Medulla oblongata (tissue), 1 donor: ENCODE measurements around the gene AHCYL2.
"Not testable (repeated sequence)": the region's sequence is repeated elsewhere in the genome, so short reads cannot be mapped to it uniquely, and the experiment has no call there.

Experiments
- DNase-seq: peaks from one replicate; pipeline ENCODE4 v3.0.0-alpha.2; 2015; ENCODE audit errors: extremely low spot score

Gene AHCYL2

DNA sequence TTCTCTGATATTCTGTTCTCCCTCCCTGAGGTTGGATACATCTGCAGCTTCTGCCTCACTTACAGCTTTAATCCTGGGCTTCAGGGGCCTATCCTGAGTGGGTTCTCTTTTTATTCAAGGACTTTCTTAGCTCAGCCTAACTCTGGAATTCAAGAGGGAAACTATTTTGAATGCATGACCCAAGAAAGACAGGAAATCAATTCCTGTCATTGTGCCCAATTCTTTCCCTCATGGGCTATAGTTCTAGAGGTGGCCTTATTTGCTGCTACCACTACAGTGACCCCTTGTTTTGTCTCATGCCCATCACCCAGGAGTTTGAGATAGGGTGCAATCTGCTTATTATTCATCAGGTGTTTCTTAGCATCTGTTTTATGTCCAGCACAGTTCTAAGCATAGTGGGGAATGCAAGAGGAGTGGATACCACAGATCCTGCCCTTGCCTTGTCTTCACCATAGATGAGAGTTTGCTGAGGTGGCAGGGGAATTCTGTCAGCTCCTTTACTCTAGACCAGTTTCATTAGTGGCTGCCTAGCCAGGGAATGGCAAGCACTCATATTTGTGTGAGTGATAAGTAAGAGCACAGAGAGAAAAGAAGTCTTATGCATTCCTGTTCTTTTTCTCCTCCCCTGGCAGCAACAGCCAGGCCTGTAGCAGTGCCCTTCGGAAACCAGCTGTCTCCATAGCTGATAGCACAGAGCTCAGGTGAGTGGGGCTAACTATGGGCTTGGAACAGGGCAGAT is 228.8 kb downstream of the AHCYL2 start:
- DNase-seq, result no peak

DNA sequence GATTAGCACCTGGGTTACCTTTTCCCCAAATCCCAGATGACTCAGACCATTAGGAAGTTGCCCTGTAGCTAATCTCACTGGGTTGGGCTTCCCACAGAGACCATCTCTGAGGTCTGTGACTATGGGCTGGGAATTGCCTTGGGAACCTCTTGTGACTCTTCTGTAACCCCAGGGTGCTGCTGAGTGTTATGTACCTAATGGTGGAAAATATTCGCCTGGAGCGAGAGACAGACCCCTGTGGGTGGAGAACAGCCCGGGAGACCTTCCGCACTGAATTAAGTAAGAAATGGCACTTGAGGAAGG is 229.4 kb downstream of the AHCYL2 start:
- no peak for DNase-seq

DNA sequence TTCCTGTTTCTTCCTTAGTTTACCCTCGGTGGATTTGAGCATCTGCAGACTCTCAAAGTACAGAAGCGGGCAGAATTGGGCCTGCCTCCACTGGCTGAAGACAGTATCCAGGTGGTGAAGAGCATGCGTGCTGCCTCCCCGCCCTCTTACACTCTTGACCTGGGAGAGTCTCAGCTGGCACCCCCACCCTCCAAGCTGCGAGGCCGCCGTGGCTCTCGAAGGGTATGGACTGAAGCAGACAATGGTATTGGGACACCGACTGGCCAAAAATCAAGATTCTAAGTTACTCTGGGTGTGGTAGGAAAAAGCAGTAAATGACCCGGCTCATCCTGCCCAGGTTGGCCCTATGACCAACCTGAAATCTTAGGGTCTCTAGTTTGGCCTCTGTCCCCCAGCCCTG is 231.6 kb downstream of the AHCYL2 start:
- no peak for DNase-seq

DNA sequence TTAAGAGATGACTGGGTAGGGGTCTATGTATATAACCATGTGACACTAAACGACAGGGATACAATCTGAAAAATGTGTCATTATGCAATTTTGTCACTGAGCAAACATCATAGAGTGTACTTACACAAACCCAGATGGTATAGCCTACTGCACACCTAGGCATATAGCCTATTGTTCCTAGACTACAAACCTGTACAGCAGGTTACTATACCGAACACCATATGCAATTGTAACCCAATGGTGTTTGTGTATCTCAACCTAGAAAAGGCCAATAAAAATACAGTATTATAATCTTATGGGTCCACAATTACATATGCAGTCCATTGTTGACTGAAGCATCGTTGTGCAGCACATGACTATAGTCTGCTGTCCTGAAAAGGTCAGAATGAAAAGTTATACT is 232.3 kb downstream of the AHCYL2 start:
- DNase-seq, result no peak

DNA sequence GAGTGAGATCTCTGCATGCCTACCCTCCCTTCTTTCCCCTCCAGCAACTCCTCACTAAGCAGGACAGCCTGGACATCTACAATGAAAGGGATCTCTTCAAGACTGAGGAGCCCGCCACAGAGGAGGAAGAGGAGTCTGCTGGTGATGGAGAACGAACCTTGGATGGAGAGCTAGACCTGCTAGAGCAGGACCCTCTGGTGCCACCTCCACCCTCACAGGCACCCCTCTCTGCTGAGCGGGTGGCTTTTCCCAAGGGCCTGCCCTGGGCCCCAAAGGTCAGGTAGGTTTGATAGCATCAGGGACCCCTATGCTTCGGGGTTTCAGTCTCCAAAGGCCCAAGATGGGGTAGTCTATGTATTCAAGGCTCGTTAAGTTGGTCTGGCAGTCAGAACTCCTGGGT is 233.3 kb downstream of the AHCYL2 start:
- DNase-seq, result no peak

DNA sequence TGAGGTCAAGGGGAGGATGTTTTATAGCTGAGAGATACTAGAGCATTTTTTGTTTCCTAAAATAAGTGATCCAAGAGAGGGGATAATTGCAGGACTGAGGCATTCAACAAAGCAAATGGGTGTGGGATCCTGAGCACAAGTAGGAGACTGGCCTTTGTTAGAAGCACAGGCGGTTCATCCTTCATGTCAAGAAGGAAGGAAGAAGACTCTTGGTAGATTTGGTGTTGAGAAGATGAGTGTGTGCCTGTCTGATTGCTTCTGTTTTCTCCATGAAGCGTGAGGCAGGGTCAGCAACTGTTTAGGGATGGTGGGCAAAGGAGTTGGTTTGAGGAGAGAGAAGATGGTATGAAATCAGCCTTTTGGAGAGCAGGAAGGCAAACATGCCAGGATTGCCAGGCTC is 237.0 kb downstream of the AHCYL2 start:
- DNase-seq, result no peak

DNA sequence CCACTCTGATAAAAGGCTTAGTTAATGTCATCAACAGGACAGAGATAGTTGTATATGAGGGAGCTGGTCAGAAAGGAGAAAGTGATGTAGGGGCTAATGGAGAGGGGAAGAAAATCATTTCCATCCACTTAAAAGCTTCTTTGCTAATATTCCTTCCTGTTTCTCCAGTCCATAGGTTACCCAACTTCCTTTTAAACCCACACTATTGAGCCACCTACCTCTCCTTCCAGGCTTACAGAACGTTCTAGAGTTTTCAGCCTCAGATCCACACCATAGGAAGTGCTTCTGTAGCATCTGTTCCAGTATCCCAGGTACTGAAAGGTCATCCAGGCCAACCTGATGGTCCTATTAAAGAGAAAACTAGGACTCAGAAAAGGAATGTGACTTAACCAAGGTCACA is 237.6 kb downstream of the AHCYL2 start:
- no peak for DNase-seq

DNA sequence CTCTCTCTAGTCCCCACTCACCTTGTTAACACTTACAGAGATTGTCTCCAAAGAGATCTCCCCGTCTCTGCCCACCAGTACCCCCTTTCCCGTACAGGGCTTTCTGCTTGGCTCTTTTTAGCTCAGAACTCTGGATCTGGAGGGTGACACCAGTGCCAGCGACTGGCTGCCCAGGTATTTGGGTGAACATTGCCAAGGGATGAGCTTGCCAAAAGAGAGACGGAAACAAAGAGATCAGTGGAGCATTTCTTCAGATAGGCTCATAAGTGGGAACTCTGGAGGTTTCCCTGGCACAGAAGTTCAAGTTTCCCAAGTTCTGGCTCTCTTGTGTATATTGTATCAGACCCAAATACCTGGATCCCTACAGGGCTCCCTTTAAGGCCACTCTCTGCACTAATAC is 239.4 kb downstream of the AHCYL2 start:
- no peak for DNase-seq

DNA sequence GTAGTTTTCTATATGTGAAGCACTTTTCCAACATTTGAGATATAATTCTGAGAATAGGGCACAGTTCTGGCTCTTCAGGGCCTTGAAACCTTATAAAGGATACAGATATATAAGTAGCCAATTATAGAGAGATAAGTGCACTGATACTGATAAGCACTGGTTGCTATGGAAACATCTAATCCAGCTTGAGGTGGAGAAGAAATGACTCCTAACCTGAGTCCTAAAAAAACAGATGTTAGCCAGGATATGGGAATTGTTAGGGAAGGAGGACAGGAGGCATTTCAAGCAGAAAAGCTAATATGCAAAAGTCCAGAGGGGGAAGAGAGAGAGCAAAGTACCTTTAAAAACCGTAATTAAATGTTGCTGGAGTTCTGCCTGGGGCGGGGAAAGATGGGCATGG is 240.2 kb downstream of the AHCYL2 start:
- no peak for DNase-seq

DNA sequence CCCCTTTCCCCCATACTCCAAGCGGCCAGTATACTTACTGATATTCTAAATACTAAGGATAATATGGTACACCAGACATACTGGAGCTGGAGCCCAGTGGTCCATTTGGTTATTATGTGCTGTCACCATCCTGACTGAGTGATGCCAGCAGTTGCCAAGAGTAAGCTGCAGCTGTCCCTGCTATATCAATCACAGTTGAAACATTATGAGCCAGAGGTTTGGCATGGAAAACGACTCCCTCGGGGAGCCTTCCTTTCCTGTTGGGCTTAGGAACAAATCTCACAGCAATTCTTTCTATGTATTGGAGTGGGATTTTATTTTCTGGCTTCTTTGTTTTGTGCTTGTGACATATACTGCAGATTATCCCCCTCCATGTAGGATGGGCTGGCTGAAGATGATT is 242.0 kb downstream of the AHCYL2 start:
- DNase-seq, result no peak

DNA sequence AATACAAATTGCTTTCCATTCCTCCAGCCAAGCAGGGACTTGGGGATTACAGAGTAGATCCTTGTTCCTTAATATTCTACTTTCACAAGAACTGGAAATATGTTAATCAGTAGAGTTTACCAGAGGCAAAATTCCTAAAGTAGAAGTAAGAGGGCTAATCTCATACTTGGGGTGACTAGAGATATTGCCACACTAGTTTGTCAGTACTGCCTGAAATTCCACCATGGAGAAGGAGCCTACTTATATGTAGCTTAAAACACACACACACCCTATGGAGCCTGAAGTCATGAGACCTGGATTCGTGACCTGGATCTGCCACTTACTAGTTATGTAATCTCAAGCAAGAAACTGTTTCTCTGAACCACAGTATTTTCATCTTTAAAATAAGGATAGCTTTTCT is 243.3 kb downstream of the AHCYL2 start:
- DNase-seq, result peak; percentile 8

DNA sequence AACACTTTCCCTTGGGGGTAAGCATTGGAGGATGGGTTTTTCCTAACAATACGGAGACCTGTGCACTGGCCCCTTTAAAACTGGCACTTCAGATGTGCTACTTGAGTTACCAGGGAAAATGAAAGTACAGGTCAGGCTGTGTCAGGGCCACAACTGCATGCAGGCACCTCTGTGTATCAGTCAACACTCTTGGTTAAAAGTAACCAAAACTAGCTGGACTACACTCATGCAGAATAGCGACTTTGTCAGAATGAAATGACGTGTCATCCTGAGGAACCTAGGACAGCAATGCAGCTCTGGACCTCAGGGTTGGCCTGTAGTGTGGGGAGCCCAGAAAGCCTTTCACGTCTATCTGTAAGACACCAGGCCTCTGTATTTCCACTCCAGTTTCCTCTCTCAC is 243.7 kb downstream of the AHCYL2 start:
- DNase-seq, result peak; percentile 10

DNA sequence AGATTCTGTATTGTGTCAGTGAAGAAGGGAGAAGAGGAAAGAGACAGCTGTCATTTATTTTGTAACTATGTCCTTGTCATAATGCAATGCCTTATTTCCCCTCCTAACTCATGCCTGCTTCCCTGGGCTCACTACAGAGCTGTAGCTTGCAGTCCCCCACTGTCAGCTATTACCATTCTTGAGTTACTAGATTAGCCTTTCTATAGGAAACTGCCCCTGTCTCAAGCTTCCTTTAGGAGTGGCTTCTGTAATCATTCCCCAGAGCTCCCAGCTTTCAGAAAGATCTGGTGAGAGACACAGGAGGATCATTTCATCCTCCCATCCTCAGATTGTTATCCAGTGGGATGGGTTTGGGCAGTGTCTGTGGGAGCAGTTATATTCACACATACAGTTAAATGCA is 245.1 kb downstream of the AHCYL2 start:
- DNase-seq, result peak; percentile 3

DNA sequence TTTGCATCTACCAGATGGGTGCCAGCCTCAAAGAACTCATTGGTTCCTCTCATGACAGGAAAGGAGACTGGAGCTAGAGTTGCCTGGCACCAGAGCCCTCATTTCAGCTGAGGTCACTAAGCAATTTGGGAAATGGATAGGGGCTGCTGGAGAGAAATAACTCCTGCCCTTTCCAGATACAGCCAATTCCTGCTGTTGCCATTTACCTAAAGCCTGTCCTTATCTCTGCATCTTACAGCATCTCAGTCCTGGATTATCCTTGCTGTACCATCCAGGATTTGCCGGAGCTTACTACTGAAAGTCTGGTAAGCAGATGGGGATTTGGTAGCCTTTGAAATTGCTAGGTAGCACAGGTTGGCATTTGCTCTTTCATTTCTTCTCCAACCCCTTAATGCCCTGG is 245.6 kb downstream of the AHCYL2 start:
- DNase-seq, result peak; percentile 7

DNA sequence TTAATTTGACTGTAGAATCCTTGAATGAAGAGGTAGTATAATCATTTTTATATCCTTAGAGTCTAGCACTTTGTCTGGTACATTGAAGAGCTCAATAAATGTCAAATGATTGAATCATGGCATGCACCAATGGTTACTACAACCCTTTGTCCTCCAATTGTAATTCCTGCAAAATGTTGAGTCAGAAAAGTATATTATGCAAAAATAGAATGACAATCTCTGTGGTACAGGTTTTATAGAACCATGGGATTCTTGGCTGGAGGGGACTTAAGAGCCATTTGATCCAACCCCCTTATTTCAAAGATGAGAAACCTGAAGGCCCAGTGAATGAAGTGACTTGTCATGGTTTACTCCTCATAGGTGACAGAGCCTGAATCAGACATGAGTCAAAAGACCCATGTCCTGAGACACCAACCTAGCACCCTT is 246.6 kb downstream of the AHCYL2 start:
- DNase-seq, result peak; percentile 10

DNA sequence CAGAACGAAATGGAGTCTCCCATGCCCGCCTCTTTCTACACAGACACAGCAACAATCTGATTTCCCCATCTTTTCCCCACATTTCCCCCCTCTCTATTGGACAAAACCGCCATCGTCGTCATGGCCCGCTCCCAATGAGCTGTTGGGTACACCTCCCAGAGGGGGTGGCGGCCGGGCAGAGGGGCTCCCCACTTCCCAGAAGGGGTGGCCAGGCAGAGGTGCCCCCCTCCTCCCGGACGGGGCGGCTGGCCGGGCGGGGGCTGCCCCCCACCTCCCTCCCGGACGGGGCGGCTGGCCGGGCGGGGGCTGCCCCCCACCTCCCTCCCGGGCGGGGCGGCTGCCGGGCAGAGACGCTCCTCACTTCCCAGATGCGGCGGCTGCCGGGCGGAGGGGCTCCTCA is 251.1 kb downstream of the AHCYL2 start:
- DNase-seq, result not testable (repeated sequence)

DNA sequence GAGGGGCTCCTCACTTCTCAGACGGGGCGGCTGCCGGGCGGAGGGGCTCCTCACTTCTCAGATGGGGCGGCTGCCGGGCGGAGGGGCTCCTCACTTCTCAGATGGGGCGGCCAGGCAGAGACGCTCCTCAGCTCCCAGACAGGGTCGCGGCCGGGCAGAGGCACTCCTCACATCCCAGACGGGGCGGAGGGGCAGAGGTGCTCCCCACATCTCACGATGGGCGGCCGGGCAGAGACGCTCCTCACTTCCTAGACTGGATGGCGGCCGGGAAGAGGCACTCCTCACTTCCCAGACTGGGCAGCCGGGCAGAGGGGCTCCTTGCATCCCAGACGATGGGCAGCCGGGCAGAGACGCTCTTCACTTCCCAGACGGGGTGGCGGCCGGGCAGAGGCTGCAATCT is 251.6 kb downstream of the AHCYL2 start:
- not testable (repeated sequence) for DNase-seq
